Fibroblast of lung (primary cell): ENCODE measurements around the gene ARVCF.

Source experiments
- CTCF ChIP-seq, 2 donors: IDR thresholded peaks in 1 of 2; conservative IDR thresholded peaks in 1 of 2; 1 replicate in 1 of 2; 2 replicates in 1 of 2; pipeline ENCODE4 v1.5.1; 2011 to 2012; ENCODE audit warnings: low read length in 2 of 2, control low read depth in 1 of 2, inconsistent platforms in 1 of 2, low read depth in 1 of 2, mild to moderate bottlenecking in 1 of 2
- EZH2 ChIP-seq: IDR thresholded peaks from 2 replicates; pipeline ENCODE4 v1.5.1; 2012; ENCODE audit warnings: low read length, control low read depth, mild to moderate bottlenecking; ENCODE audit errors: missing control alignments

- TF ChIP-seq CTCF (conservative IDR thresholded peaks at IDR 0.05 in 1 of 2, IDR thresholded peaks at IDR 0.05 in 1 of 2; ENCODE audit: low read depth in 1 of 2, low read length in 2 of 2) (no peak), EZH2 (no peak)
Measured at GRCh38 chr22:19990188-19990587, 26.4 kb downstream of the ARVCF start.
